NCI-H2196 (cell line): ENCODE results near the gene UGT1A9.

Source experiments
- DNase-seq: peaks from one replicate; lab custom pipeline; 2025; ENCODE audit not compliant: unreplicated experiment; lab: John Stamatoyannopoulos, UW

The UGT1A9 gene

DNA sequence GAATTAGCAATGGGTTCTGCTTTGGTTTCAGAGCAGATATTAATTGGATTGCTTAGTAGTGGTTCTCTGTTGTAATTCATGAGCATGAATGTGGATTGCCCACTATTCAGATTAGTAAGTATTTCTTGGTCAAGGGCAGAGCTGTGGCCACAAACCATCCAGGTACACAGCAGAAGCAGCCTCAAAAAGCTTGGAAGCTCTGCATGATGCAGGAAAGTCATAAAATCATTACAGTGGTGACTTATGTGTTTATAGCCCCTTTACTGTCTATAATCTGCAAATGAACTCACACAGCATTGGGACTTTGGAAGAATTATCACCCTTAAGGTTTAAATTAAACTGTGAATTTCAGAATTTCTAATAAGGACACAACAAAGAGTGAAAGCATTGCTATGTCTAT lies 86.4 kb downstream of the UGT1A9 start:
- no peak for DNase-seq

DNA sequence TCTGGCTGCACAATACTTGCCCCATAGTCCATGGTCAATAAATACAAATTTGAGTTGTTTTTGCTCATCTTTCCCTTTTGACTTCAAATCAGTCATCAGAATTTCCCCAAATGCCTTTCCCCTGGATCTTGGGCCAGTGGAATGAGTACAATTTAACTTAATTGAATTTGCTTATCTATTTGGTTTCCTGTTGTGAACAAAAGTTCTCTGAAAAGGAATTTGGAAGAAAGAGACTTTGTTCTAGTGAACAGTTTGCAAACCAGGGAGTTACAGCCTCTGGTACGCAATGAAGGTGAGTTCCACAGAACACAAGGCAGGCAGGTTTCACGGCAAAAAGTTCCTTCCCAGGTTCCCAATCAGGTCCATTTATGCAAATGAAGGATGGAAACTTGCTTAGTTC lies 87.2 kb downstream of the UGT1A9 start:
- DNase-seq: no peak

DNA sequence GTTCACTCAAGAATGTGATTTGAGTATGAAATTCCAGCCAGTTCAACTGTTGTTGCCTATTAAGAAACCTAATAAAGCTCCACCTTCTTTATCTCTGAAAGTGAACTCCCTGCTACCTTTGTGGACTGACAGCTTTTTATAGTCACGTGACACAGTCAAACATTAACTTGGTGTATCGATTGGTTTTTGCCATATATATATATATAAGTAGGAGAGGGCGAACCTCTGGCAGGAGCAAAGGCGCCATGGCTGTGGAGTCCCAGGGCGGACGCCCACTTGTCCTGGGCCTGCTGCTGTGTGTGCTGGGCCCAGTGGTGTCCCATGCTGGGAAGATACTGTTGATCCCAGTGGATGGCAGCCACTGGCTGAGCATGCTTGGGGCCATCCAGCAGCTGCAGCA lies 88.3 kb downstream of the UGT1A9 start, which contains the start of gene UGT1A1:
TSS of gene UGT1A1 (plus strand) at position 228 of the 400 bp plus-strand sequence. CDS start at position 246, 18 bp downstream.
- DNase-seq: no peak

DNA sequence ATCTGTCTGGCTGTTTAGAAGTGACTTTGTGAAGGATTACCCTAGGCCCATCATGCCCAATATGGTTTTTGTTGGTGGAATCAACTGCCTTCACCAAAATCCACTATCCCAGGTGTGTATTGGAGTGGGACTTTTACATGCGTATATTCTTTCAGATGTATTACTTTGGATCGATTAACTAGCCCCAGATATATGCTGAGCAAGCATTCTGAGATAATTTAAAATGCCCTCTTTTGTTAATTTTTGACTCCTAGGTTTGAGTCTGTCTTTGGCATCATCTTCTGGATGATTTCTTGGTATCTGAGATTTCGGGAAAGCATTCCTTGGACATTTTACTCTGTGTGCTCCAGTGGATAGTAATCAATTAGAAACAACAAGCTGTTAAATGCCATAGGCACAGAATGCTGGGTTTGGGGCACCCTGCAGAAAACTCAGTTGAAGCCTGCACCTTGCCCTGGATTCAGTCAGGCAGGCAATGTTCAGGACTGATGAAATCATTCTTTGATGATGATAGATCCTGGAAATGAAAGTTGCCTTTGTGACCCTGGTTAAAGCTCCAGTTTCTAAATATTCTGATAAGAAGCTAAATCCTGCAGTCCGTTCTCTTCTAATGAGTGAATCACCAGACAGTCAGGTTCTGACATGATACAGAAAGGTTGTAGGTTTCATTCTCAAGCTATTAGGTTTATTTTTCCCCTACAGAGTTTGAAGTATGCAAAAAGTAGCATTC lies 89.5 kb downstream of the UGT1A9 start:
- DNase-seq: no peak

DNA sequence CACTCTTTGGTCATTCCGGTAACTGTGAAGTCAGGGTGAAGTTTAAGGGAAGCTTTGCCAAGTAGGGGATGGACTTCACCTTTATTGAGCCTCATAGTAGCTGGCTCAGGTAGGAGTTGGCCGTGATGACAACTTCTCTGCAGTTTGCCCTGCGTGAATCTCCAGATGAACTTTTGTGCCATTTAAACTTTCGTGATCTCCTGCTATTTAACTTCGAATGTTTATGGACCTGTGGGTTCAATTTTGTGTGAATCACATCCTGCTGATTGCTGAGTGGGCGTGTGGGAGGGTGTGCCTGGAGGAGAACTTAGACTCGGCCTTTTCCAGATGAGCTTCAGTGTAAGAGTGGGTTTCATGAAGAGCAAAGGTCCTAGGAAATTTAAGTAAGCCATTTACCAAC lies 92.6 kb downstream of the UGT1A9 start:
- no peak for DNase-seq

DNA sequence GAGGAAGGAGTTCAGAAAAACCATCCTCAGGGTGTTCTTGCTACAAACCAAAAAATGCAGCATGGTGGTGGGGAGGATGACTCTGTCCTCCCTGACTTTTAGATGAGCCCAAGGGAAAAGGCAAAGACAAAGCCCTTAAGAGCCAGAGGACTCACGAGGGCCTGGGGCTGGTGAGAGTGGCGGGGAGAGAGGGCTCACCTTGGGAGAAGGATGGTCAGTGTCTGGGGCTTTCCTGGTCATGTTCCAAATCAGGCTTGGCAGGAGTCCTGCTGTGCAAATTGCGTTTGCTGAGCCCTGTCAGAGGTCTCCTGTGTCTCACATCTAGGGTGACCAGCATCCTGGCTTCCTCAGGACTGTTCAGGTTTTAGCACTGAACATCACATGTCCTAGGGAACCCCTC lies 93.1 kb downstream of the UGT1A9 start:
- no peak for DNase-seq

DNA sequence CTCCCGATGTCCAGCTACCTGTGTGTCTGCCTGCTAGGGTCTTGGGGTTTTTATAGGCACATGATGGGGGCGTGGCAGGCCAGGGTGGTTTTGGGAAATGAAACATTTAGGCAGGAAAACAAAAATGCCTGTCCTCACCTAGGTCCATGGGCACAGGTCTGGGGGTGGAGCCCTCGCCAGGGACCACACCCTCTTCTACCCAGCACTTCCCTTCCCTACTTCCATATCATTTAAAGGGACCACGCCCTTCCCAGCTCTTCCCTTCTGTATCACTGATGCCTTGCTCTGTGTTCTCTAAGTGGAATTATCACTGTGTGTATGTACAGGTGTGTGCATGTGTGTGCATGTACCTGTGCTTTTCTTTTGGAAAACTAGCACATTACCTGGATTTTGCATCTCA lies 94.7 kb downstream of the UGT1A9 start:
- no peak for DNase-seq

DNA sequence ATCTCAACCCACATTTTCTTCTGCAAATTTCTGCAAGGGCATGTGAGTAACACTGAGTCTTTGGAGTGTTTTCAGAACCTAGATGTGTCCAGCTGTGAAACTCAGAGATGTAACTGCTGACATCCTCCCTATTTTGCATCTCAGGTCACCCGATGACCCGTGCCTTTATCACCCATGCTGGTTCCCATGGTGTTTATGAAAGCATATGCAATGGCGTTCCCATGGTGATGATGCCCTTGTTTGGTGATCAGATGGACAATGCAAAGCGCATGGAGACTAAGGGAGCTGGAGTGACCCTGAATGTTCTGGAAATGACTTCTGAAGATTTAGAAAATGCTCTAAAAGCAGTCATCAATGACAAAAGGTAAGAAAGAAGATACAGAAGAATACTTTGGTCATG lies 96.4 kb downstream of the UGT1A9 start:
- DNase-seq: no peak

DNA sequence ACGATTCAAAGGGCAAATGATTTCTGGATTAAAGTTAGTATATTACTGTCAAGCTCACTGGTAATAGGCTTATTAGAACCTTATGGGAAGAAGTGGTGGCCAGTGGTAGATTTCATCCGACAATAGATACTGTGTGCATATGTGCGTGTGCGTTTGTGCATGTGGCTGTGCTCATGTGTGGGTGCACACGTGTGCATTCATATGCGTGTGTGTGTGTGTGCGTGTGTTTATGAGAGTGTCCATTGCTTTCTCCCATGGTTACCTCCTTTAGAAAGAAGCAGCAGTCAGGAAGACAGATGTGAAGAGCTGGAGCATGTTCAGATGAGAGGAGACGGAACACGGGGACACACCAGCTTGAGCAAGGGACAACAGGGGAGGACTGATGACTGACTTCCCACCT lies 97.6 kb downstream of the UGT1A9 start:
- no peak for DNase-seq

DNA sequence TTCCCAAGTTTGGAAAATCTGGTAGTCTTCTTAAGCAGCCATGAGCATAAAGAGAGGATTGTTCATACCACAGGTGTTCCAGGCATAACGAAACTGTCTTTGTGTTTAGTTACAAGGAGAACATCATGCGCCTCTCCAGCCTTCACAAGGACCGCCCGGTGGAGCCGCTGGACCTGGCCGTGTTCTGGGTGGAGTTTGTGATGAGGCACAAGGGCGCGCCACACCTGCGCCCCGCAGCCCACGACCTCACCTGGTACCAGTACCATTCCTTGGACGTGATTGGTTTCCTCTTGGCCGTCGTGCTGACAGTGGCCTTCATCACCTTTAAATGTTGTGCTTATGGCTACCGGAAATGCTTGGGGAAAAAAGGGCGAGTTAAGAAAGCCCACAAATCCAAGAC lies 100.5 kb downstream of the UGT1A9 start:
- no peak for DNase-seq

DNA sequence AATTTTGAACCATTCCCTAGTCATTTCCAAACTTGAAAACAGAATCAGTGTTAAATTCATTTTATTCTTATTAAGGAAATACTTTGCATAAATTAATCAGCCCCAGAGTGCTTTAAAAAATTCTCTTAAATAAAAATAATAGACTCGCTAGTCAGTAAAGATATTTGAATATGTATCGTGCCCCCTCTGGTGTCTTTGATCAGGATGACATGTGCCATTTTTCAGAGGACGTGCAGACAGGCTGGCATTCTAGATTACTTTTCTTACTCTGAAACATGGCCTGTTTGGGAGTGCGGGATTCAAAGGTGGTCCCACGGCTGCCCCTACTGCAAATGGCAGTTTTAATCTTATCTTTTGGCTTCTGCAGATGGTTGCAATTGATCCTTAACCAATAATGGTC lies 100.9 kb downstream of the UGT1A9 start:
- no peak for DNase-seq

DNA sequence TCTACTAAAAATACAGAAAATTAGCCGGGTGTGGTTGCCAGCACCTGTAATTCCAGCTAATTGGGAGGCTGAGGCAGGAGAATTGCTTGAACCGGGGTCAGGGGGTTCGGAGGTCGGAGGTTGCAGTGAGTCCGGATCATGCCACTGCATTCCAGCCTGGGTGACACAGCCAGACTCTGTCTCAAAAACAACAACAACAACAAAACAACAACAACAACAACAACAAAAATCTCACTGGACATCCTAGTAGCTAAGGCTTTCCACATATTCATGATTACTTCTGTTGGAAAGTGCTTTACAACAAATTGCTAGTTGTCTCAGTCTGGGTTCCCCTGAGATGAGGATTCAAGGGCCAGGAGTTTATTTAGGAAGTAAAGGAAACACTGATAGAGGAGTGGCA lies 102.2 kb downstream of the UGT1A9 start:
- DNase-seq: no peak

DNA sequence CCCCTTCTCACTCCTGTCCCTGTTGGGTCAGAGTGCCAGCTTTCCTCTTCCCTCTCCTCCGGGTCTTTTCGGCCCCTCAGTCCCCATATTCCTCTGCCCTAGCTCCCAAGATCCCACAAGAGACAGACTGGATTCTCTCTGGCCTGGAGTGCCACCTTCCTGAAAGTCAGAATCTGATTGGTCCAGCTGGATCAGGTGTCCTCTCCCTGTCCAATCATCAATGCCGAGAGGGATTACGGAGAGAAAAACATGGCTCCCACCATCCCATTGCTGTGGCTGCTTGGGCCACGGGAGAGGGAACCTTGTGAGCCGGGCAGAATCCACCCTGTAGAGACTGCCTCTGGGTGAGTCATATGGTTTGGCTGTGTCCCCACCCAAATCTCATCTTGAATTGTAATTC lies 103.7 kb downstream of the UGT1A9 start:
- no peak for DNase-seq

DNA sequence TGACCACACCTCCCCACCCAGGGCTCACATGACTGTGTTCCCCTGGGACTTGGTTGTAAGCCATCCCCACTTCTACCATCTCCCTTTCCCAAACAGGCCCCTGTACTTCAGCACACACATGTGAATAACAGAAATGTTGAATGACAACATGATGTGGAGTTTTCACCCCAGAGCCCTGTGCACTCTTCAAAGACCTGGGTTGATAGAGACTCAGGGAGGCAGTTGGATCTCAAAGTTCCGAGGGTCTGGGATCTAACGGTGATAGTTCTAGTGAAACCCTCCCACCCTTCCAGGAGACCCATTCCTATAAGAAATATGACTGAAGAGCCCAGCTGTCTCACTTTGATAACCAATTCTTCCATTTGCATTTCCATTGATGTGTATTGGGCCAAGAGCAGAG lies 106.3 kb downstream of the UGT1A9 start, which contains the start of gene MROH2A:
TSS of gene MROH2A (plus strand) at position 301 of the 400 bp plus-strand sequence. CDS start 1,029 bp downstream, outside the sequence.
- DNase-seq: no peak

DNA sequence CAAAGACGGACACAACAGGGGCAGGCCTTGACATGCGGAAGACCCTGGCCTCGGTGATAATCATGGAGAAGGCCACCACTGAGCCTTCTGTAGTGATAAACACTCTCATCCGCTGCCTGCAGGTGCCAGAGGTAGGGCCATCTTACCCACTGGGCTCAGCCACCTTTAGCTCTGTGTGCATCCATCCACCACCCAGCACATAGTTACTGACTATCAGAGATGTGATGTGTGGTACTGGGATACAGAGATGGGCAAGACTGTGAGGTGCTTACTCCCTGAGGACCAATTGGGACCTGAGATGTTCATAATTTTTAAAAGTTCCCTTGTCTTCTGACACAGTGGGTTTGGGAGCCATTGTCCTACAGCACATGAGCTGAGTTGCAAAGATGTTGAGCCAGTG lies 108.0 kb downstream of the UGT1A9 start:
- no peak for DNase-seq

DNA sequence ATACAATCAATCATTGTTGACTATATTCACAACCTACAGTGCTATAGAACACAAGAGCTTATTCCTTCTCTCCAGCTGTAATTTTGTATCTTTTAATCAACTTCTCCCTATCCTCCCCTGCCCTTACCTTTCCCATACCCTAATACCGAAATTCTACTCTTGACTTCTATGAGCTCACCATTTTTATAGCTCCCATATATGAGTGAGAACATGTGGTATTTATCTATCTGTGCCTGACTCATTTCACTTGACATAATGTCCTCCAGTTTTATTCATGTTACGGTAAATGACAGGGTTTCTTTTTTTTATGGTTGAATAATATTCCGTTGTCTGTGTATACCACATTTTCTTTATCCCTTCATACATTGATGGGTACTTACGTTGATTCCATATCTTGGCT lies 109.1 kb downstream of the UGT1A9 start:
- DNase-seq: no peak

DNA sequence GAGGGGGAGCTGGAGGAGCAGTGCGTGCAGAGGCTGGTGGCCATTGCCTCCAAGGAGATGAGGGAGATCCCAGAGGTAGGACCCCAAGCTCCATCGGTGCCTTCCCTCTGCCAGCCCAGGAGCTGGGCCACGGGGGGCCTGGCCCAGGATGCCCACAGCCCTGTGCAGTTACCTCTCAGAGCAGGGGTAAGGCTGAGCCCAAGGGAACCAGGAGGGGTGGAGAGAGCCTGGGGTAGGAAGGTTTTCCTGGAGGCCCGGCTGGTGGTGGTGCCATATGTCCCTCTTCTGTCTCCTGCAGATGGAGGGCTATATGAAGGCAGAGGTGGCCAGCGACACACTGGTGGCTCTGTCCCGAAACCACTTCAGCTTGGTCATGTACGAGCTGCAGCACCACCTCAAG lies 117.9 kb downstream of the UGT1A9 start:
- DNase-seq: no peak

DNA sequence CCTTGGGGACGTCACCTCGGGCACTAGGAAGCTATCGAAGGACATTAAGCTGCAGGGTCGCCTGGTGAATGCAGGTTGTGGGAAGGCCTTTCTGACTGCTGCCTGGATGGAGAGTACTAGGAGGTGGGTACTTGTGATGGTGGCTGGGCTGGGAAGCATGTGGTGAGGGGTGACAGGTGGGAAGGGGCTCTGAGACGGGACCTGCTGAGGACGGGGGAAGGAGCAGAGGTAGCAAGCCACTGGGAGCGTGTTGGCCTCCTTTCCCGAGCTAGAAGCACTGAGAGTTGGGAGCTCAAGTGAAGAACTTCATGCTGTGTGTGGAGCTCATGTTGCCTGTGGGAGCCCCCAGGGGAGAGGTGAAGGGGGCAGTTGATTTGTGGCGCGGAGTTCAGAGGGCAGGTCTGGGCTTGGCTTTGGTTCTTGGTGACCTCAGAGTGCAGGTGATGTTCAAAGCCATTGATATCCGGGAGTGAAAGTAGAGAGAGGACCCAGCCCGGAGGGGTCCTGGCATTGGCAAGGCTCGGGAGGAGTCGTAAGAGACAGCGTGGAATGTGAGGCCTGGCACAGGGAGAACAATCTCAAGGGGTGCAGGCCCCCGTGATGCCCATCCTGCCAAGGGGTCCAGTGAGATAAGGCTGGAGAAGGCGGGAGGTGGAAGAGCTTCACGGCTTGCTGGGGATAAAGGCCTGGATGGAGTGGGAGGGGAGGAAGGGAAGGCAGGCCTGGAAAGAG lies 119.6 kb downstream of the UGT1A9 start:
- DNase-seq: no peak

DNA sequence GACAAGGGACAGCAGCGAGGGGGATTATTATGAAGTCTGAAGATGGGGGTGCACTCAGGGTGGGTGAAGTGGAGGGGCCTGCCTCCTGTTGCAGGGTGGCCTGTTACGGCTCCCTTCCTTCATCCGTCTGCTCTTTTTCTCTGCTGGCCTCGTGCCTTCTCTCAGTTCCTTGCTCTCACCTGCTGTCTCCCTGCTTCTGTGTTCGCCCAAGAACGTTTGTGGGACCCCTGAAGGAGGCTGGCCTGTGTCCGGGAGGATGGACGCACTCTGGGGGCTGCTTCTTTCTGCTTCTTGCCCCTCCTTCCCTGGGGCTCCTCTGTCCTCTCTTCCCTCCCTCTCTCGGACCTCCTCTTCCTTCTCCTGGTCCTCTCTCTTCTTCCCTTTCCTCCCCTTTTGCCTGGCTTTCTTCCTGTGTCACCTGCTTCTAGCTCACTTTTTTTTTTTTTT lies 120.2 kb downstream of the UGT1A9 start:
- no peak for DNase-seq

DNA sequence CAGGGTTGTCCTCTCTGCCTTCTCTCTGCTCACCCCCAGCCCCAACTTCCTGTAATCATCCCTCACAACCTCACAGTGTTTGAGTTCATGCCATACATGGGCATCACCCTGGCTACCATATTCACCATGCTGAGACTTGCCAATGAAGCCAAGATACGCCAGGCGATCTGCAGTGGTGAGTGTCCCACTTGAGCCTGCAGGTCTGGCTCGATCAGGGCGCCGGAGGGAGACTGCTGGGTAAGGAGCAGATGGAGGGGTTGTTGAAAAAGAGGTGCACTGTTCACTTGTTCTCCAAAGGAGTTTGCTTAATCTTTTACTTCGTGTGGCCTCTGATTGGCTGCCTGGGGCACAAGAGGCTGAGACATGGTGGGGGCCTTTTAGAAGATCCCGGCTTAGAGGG lies 121.0 kb downstream of the UGT1A9 start:
- no peak for DNase-seq

DNA sequence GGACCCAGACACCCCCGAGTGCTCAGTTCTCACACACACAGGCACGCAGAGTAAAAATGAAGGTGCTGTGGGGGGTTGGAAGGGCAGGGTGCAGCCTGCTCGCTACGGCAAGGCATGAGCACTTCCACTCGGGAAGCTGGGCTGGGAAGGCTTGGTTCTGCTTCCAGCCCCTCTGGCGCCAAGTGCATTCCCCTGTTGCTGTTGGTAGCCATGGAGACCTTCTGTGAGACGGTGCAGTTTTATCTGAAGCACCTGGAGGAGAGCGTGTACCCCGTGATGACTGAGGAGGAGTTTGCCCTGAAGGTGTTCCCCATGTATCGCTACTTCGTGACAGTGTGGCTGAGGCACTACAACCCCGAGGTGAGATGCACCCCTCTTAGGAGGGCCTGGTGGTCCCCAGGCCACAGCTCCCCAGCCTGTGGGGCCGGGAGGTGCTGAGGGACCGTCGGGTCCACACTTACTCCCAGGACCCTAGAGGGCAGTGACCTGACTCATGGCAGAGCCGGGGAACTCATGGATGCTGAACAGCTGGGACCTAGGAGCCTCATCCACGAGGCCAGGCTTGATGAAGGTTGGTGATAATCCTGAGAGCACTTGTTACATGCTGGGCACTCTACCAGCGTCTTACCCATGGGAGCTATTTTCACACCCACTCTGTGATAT lies 121.9 kb downstream of the UGT1A9 start:
- DNase-seq: no peak

DNA sequence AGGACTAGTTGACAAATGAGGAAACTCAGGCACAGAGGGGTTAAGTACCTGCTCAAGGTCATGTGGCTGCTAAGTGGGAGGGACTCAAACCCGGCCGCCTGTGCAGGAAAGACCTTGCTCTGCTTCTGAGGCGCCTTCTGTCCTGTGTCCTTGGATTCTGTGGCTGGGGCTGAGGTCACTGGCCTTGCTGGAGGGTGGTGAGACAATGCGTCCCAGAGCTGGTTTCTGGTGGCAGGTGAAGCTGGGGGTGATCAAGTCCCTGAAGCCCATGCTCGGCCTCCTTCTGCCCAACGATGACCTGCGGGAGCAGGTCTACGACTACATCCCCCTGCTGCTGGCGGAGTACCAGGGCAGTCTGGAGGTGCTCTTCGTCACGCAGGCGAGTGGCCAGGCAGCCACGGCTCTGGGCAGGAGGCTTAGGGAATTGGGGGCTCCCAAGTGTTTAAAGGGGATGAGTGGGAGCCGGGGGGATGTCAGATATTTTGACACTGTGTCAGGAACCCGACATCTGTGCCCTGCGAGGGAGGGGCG lies 122.5 kb downstream of the UGT1A9 start:
- no peak for DNase-seq
